NCI-H748 treated with DMSO at 0.1 percent for 48 hours (cell line): ENCODE data around the gene ZSCAN21.

ENCODE experiments used
- DNase-seq: peaks from one replicate; lab custom pipeline; 2025; lab: John Stamatoyannopoulos, UW

Gene ZSCAN21

DNA sequence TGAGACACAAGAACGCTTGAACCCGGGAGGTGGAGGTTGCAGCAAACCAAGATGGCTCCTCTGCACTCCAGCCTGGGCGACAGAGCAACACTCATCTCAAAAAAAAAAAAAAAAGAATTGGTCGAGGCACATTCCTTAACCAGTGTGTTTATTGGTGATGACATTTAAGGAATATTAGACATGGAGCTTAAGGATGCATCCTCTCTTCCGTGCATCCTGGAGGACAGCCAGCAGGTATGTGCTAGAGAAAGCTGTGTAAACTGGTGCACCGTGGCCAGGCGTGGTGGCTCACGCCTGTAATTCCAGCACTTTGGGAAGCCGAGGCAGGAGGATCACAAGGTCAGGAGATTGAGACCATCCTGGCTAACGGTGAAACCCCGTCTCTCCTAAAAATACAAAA, 22.4 kb upstream of the ZSCAN21 start:
- no peak for DNase-seq

GRCh38 chr7:100029596-100029995, 20.0 kb upstream of the ZSCAN21 start:
- DNase-seq: no peak

DNA sequence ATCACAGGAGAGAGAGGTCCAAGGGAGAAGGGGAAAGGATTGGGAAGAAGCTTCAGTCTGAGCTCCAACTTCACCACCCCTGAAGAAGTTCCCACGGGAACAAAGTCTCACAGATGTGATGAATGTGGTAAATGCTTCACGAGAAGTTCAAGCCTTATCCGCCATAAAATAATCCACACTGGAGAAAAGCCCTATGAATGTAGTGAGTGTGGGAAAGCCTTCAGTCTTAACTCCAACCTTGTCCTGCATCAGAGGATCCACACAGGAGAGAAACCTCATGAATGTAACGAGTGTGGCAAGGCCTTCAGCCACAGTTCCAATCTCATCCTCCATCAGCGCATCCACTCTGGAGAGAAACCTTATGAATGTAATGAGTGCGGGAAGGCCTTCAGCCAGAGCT, 16.0 kb upstream of the ZSCAN21 start:
- DNase-seq: no peak

GRCh38 chr7:100034871-100035510, 14.6 kb upstream of the ZSCAN21 start:
- DNase-seq: no peak

GRCh38 chr7:100035876-100036275, 13.7 kb upstream of the ZSCAN21 start:
- DNase-seq: no peak

GRCh38 chr7:100038326-100038725, 11.2 kb upstream of the ZSCAN21 start:
- DNase-seq: no peak

DNA sequence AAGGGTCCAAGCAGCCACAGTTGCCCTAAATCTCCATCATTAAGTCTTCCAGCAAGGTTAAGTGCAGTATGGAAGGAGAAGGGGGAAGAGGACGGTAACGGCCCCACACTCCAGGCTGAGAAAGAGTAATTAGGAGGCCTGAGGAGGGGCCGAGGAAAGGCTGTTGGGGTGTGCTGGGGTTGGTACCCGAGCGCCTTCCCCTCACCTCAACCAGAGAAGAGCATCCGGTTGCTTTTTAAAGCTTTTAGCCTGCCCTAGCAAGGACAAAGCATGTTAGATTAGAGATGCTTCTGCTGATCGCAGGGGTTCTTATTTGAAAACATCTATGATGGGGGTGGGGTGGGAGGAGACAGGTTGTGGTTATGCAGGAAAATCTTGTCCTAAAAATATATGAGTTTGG, 9.0 kb upstream of the ZSCAN21 start:
- no peak for DNase-seq

GRCh38 chr7:100044718-100045117, 4.9 kb upstream of the ZSCAN21 start:
- DNase-seq: no peak

DNA sequence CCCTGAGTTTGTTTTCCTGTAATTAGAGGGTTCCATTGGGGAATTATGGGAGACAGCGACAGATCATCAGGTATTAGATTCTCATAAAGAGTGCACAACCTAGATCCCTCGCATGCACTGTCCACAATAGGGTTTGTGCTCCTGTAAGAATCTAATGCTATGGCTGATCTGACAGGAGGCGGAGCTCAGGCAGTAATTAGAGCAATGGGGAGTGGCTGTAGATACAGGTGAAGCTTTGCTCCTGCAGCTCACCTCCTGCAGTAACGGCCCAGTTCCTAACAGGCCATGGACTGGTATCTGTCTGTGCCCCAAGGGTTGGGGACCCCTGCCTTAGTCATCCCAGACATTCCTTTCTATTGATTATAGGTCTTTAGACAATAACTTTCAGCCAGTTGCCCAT, 894 bp upstream of the ZSCAN21 start:
- no peak for DNase-seq

- no peak for DNase-seq
These were observed 2.0 kb downstream of the ZSCAN21 start for GRCh38 chr7:100051611-100052010.

- peak; percentile 26 for DNase-seq
These were observed 3.6 kb downstream of the ZSCAN21 start for GRCh38 chr7:100053215-100053614.

- DNase-seq: no peak
These were observed 7.4 kb downstream of the ZSCAN21 start for GRCh38 chr7:100057006-100057405.

DNA sequence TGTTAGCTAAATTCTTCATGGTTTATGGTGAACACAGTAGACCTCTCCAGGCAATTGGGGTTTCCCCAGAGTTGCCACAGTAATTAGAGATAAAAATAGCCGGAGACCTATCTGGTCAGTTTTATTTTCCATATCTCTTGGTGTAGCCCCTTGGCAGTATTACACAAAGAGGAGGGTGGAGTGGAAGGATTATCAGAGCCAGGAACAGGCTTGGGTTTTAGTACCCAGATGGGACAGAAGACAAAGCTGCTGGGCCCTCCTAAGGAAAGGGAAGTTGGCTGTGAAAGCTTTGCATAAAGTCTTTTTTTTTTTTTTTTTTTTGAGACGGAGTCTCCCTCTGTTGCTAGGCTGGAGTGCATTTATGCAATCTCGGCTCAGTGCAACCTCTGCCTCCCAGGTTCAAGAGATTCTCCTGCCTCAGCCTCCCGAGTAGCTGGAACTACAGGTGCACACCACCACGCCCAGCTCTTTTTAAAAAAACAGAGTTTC, 9.7 kb downstream of the ZSCAN21 start:
- no peak for DNase-seq

GRCh38 chr7:100061518-100062193, 12.1 kb downstream of the ZSCAN21 start:
- no peak for DNase-seq

- no peak for DNase-seq
These were observed 13.8 kb downstream of the ZSCAN21 start for GRCh38 chr7:100063376-100063775.

GRCh38 chr7:100064162-100064561, 14.6 kb downstream of the ZSCAN21 start:
- DNase-seq: no peak

DNA sequence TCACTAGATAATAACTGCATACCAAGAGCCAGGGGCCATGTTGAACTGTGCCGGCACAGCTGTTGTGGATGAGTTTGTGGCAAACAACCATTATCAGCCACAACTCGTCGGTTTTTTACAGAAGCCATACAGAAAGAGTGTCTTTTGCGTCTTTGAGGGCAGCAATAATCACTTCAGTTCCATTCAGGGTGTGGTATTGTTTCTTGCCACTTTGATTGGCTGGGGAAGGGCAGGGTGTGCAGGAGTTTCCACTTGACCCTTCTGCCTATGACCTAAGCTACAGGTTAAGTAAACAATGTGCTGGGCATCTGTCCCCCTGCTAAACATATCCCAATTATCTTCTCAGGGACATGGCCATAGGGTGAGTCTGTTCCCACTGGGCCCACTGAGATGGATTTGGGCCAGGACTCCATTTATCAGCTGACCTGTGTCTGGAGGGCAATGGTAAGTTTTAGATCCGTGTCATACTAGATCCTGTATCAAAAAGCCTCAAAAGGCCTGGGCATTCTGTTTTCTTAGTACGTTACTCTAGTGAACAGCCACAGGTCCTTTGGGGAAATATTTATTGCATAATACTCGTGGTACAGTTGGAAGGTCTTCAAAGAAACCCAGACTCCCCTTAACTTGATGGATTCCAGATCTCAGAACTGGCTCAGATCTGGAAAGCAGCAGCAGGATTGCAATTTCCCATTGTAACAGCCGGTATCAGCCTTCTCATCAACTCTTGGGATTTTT, 16.0 kb downstream of the ZSCAN21 start:
- no peak for DNase-seq

GRCh38 chr7:100066953-100067352, 17.4 kb downstream of the ZSCAN21 start:
- DNase-seq: no peak

- no peak for DNase-seq
These were observed 20.4 kb downstream of the ZSCAN21 start for GRCh38 chr7:100069991-100070390.

GRCh38 chr7:100071018-100071723, 21.6 kb downstream of the ZSCAN21 start:
- no peak for DNase-seq

DNA sequence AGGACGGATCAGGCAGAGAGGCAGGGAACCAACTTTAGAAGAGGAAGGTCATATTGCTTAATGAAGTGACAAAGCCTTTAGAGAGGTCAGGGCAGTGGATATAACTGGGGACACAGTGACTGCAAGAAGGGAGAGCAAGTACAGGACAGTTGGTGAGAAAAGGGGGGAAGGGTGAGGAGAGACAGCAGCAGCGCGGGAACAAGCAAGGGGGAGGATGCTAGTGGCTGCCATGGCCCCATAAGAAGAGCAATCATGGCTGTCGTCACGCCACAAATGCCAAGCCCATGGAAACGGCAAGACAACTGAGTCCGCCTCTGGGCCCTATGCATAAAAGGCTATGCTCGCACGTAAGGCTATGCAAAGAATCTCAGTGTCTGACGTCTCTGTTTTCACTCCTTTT, 22.9 kb downstream of the ZSCAN21 start:
- DNase-seq: no peak

DNA sequence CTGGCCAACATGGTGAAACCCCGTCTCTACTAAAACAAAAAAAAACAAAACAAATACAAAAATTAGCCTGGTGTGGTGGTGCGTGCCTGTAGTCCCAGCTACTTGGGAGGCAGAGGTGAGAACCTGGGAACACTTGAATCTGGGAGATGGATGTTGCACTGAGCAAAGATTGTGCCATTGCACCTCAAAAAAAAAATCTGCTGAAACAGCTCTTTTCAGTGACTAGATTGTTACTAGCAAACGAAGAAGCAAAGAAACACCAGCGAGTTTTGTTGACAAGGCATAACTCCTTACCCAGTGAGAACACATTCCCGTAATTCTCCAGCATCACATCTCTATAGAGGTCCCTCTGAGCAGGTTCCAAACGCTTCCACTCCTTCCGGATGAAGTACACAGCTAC, 25.3 kb downstream of the ZSCAN21 start:
- DNase-seq: no peak

GRCh38 chr7:100075418-100075817, 25.8 kb downstream of the ZSCAN21 start:
- no peak for DNase-seq
